Lower leg skin (tissue), 4 donors: ENCODE data around the gene CDK3. TPM values are rescaled to one million over a fixed set of nuclear protein-coding genes. Genes with fewer than 3 reads are reported as not detected.

ENCODE experiments used
- DNase-seq, 2 donors: peaks; one replicate each; pipeline ENCODE4 v3.0.0-alpha.2; 2019; ENCODE audit warnings: low spot score in 2 of 2
- H3K4me3 ChIP-seq: fragments of 200-600 bp; sonication (generic); 2 replicates; pipeline ENCODE4 v1.5.1; 2017; ENCODE audit warnings: mild to moderate bottlenecking, low read depth; ENCODE audit not compliant: poor library complexity, severe bottlenecking
- CTCF ChIP-seq, 3 donors: fragments of 450-650 bp; IDR thresholded peaks; one replicate each; pipeline ENCODE4 v1.5.1; 2016; ENCODE audit warnings: antibody characterized with exemption in 3 of 3, mild to moderate bottlenecking in 3 of 3, moderate library complexity in 2 of 3
- POLR2A ChIP-seq, 2 donors: fragments of 450-650 bp; IDR thresholded peaks; one replicate each; pipeline ENCODE4 v1.6.1; 2016 to 2017; ENCODE audit warnings: antibody characterized with exemption in 2 of 2, mild to moderate bottlenecking in 1 of 2, moderate library complexity in 1 of 2
- WGBS, 2 donors: methylation state at CpG; one replicate each; pipeline ENCODE4 v1.1.5; 2018; 5-methylcytosine and 5-hydroxymethylcytosine counted together
- intact Hi-C: fragments of 100-400 bp; cut with DNase I; formaldehyde crosslinking; loops from one replicate; pipeline ENCODE4 v1.15.0; 2023; ENCODE audit warnings: low total_unique reads
- total RNA-seq, 4 donors: library from RNA; depleted of rRNA; stranded (reverse); fragments of >200 nt; gene quantifications; one replicate each; pipeline ENCODE4 v1.1.0, GENCODE V29; 2016

CDK3 gene
- total RNA-seq, 4 donors from 2014 or later: 2.7 to 8.4 (median 4.5) TPM

- intact Hi-C loops: no loop called here
- no peak for DNase-seq
- H3K4me3 ChIP-seq: no peak overlapping the region
- WGBS, 2 donors: 65 to 66% methylated on average over 4 of the region's 4 CpGs
- no peak for TF ChIP-seq POLR2A (IDR thresholded peaks at IDR 0.05)
- no peak for TF ChIP-seq CTCF (IDR thresholded peaks at IDR 0.05)
These were observed 13.6 kb upstream of the CDK3 start for GRCh38 chr17:75987041-75987440.

- intact Hi-C loops: no loop called here
- 95 to 98% methylated on average over 9 of the region's 9 CpGs for WGBS, 2 donors
- TF ChIP-seq CTCF (IDR thresholded peaks at IDR 0.05) (no peak), POLR2A (IDR thresholded peaks at IDR 0.05) (no peak)
- DNase-seq: no peak
- no peak overlapping the region for H3K4me3 ChIP-seq
These were observed 9.3 kb upstream of the CDK3 start for GRCh38 chr17:75991396-75991795.

DNA sequence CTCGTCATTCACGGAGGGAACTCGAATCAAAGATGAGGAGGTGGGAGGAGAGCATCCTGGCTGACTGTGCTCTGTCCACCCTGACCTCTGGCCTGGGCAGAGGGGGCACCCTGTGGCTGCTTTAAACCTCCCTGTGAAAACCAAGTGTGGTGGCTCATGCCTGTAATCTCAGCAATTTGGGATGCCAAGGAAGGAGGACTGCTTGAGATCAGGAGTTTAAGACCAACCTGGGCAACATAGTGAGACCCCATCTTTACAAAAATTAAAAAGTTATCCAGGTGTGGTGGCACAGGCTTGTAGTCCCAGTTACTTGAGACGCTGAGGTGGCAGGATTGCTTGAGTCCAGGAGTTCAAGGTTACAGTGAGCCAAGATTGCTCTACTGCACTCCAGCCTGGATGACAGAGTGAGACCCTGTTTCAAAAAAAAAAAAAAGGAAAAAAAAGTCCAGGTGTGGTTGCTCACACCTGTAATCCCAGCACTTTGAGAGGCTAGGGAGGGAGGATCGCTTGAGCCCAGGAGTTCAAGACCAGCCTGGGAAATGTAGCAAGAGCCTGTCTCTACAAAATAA, 5.8 kb upstream of the CDK3 start:
- intact Hi-C loops: no loop called here
- DNase-seq: no peak
- TF ChIP-seq CTCF (IDR thresholded peaks at IDR 0.05): no peak
- no peak for TF ChIP-seq POLR2A (IDR thresholded peaks at IDR 0.05)
- 86 to 87% methylated on average over 5 of the region's 5 CpGs for WGBS, 2 donors
- H3K4me3 ChIP-seq: no peak overlapping the region

DNA sequence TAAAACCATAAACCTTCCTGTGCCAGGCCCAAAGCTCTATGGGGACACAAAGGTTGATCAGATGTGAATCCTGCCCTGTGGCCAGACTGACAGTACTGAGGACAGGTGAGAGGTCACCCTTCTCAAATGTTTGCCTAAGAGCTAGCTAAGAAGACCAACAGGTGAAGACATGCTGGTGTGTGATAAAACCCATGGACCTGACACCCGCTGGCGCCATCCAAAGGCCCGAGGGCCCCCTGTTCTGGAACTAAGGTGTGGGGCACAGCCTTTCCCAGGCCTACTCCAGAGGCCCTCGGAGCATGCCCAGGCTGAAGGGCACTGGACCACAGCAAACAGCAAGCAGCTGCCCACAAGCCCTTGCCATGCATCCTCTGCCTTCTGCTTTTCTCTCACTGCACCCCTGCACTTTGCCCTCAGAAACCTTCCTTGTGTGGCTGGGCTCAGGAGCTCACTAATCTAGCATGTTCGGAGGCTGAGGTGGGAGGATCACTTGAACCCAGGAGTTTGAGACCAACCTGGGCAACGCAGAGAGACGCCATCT, 5.2 kb upstream of the CDK3 start:
- intact Hi-C loops: no loop called here
- TF ChIP-seq CTCF (IDR thresholded peaks at IDR 0.05) (no peak), POLR2A (IDR thresholded peaks at IDR 0.05) (no peak)
- no peak for DNase-seq
- 91% methylated on average over 7 of the region's 7 CpGs for WGBS, 2 donors
- no peak overlapping the region for H3K4me3 ChIP-seq

DNA sequence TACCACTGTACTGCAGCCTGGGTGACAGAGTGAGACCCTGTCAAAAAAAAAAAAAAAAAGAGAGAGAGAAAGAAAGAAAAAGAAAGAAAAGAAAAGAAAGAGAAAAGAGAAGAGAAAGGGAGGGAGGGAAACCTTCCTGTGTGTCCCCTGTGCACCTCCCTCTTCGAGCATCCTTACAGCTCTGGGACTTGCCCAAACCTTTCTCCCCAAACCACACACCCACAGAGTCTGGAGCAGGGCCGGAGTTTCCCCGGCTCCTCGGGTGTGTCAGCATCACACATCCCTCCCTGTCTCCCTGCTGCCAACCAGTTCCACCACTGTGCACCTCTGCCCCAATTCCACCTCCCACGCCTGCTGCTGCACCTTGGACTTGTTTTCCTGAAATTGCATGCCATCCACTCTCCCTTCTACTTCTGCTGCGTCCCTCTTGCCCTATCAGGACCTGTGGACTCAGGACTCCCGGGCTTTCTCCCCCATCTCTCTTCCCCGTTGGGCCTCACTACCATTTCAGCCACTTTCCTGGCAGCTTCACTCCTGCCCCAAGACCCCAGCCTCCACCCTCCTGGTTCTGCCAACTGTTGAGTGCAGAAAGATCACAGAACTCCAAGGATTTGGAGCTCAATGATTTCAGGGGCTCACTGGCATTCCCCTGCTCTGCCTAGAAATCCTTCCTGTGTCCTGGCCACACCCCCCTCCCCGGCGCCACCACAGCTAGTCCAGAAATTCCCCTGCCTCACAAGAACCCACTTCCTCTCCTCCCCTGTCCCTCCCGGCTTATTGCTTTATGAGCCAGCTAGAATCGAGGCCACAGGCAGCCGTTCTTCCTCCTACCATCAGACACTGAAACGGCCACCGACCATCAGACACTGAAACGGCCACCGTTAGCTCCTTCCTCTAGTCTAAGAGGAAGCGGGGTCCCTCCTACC, 3.7 kb upstream of the CDK3 start:
- no peak overlapping the region for H3K4me3 ChIP-seq
- DNase-seq: peak in 1 of 2 donors; percentile 65
- WGBS, 2 donors: 18 to 25% methylated on average over 18 of the region's 18 CpGs
- intact Hi-C loops: no loop called here
- no peak for TF ChIP-seq POLR2A (IDR thresholded peaks at IDR 0.05)
- no peak for TF ChIP-seq CTCF (IDR thresholded peaks at IDR 0.05)
